Breast epithelium (tissue), 3 donors: ENCODE data around the gene TRERF1.

Experiments
- POLR2A ChIP-seq: fragments of 450-650 bp; IDR thresholded peaks from one replicate; pipeline ENCODE4 v1.6.1; 2016; ENCODE audit warnings: antibody characterized with exemption, mild to moderate bottlenecking, moderate library complexity
- TF ChIP-seq, protein P1 (sequence below), 3 donors: fragments of 450-650 bp; IDR thresholded peaks; one replicate each; pipeline ENCODE4 v1.5.1; 2016 to 2017; ENCODE audit warnings: antibody characterized with exemption in 3 of 3, mild to moderate bottlenecking in 3 of 3, moderate library complexity in 3 of 3

DNA sequence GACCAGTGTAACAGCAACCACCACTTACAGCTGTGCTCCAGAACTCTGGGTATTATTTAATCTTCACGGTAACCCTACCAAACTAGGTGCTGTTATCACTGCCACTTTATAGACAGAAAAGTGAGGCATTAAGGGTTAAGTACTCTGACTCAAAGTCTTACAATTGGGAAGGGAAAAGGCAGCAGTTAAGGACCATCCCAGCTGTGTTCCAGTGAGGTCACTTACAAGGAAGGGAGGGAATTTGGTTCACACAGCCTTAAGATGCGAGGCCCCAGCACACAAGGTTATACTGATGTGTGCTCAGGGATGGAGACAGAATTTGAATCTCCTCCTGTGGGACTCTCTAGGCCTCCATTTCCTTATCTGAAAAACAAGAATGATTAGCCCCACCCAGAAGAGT lies 46.7 kb downstream of the TRERF1 start:
- TF ChIP-seq, protein P1, sequence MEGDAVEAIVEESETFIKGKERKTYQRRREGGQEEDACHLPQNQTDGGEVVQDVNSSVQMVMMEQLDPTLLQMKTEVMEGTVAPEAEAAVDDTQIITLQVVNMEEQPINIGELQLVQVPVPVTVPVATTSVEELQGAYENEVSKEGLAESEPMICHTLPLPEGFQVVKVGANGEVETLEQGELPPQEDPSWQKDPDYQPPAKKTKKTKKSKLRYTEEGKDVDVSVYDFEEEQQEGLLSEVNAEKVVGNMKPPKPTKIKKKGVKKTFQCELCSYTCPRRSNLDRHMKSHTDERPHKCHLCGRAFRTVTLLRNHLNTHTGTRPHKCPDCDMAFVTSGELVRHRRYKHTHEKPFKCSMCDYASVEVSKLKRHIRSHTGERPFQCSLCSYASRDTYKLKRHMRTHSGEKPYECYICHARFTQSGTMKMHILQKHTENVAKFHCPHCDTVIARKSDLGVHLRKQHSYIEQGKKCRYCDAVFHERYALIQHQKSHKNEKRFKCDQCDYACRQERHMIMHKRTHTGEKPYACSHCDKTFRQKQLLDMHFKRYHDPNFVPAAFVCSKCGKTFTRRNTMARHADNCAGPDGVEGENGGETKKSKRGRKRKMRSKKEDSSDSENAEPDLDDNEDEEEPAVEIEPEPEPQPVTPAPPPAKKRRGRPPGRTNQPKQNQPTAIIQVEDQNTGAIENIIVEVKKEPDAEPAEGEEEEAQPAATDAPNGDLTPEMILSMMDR (IDR thresholded peaks at IDR 0.05): no peak
- TF ChIP-seq POLR2A: no peak
